ENCODE measurements around the gene CFDP1. TPM values are rescaled to one million over a fixed set of nuclear protein-coding genes. Genes with fewer than 3 reads are reported as not detected.

CFDP1 gene
- 65.1 to 75.3 TPM (median 67.1 TPM) in 5 replicates for total RNA-seq (2022; extraction: Qiagen RNA extraction)

DNA sequence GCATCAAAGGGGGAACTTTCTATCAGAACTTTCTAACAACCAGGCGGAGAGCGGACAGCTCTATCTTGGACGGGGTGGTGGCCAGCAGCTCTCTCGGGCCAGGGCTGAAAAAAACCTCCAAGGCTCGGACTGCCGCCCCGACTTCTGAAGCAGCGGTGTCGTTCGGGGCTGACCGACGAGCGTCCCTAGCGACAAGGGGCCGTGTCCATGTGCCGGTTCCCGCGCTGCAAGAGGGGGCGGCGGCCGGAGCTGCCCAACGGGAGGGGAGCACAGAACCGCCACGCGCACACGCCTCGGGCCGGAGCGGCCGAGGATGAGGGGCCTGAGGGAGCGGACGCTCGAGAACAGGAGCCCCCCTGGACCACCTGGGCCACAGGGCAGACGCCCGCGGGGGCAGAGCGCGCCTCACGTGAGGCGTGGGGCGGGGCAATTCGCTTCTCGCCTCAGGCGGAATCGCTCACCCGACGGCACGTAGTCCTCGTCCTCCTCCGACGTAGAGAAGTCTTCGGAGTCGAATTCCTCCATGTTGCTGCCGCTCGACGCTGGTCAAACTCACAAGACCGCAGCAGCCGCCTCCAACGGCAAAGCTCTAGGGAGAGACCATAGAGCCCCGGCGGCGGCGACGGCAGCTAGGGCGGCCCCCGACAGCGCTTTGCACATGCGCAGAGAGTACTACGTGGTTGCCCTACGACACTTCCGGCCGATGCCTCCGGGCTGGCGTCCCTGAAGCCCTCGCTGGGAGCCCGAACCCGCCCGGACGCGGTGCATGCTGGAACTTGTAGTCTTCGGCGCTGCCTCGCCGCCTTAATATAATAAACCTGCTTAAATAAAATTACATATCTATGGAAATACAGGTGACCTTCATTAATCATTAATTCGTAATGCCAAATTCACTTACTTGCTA, at the start of gene CFDP1:
TSS of gene CFDP1 (minus strand) at position 676 of the 904 bp plus-strand sequence. CDS start at position 525, 151 bp downstream.

GRCh38 chr16:75464122-75464918, 31.0 kb upstream of the CFDP1 start, which contains the start of gene TMEM170A:
Gene TMEM170A (minus strand): TSS chr16:75464689. CDS start chr16:75464600, 89 bp downstream.

GRCh38 chr16:75251280-75252048, 181.8 kb downstream of the CFDP1 start, which contains the start of gene BCAR1:
Gene BCAR1 (minus strand): TSS chr16:75251624. CDS start chr16:75251482, 142 bp downstream.

Other genes starting within 250 kb of the CFDP1 start
- not detected in 5 replicates for gene CTRB2, start 226.3 kb downstream of the CFDP1 start, total RNA-seq (2022; extraction: Qiagen RNA extraction)
- gene CTRB1, start 214.5 kb downstream of the CFDP1 start, total RNA-seq (2022; extraction: Qiagen RNA extraction) = not detected in 5 replicates
- 106 to 126 TPM (median 117 TPM) in 5 replicates for gene BCAR1, start 181.9 kb downstream of the CFDP1 start, total RNA-seq (2022; extraction: Qiagen RNA extraction)
- 14.0 to 16.6 TPM (median 14.8 TPM) in 5 replicates for gene TMEM170A, start 31.2 kb upstream of the CFDP1 start, total RNA-seq (2022; extraction: Qiagen RNA extraction)
- 0.10 to 0.27 TPM (median 0.16 TPM) in 5 replicates for gene CHST6, start 61.9 kb upstream of the CFDP1 start, total RNA-seq (2022; extraction: Qiagen RNA extraction)
- gene CHST5, start 102.6 kb upstream of the CFDP1 start, total RNA-seq (2022; extraction: Qiagen RNA extraction) = 0.16 to 0.35 TPM (median 0.29 TPM) in 3 of 5 replicates, not detected in the others
- gene TMEM231, start 122.7 kb upstream of the CFDP1 start, total RNA-seq (2022; extraction: Qiagen RNA extraction) = 7.4 to 9.9 TPM (median 9.1 TPM) in 5 replicates
- 80.7 to 90.0 TPM (median 88.0 TPM) in 5 replicates for gene GABARAPL2, start 132.9 kb upstream of the CFDP1 start, total RNA-seq (2022; extraction: Qiagen RNA extraction)
- gene ADAT1, start 189.8 kb upstream of the CFDP1 start, total RNA-seq (2022; extraction: Qiagen RNA extraction) = 32.9 to 41.5 TPM (median 37.0 TPM) in 5 replicates
- 159 to 177 TPM (median 171 TPM) in 5 replicates for gene KARS1, start 214.2 kb upstream of the CFDP1 start, total RNA-seq (2022; extraction: Qiagen RNA extraction)
- gene TERF2IP, start 214.3 kb upstream of the CFDP1 start, total RNA-seq (2022; extraction: Qiagen RNA extraction) = 42.2 to 45.1 TPM (median 43.8 TPM) in 5 replicates
- not detected in 5 replicates for gene CPHXL2, start 243.5 kb upstream of the CFDP1 start, total RNA-seq (2022; extraction: Qiagen RNA extraction)

Measured in A549 treated with Hydrocortisone at 1 μM for 4 hours (cell line).